HL-60/S4 treated with phorbol 12-myristate 13-acetate at 8.2 ng/mL for 4 days and 3 days (cell line): ENCODE data around the gene ZSWIM3.
"Not testable (repeated sequence)": the region's sequence is repeated elsewhere in the genome, so short reads cannot be mapped to it uniquely, and the experiment has no call there.

ENCODE experiments used
- in situ Hi-C: fragments of 300-500 bp; cut with MboI; formaldehyde crosslinking; loops from 2 replicates; pipeline ENCODE4 v1.15.0; 2022; ENCODE audit warnings: low sequenced_read_pairs

ZSWIM3 gene

DNA sequence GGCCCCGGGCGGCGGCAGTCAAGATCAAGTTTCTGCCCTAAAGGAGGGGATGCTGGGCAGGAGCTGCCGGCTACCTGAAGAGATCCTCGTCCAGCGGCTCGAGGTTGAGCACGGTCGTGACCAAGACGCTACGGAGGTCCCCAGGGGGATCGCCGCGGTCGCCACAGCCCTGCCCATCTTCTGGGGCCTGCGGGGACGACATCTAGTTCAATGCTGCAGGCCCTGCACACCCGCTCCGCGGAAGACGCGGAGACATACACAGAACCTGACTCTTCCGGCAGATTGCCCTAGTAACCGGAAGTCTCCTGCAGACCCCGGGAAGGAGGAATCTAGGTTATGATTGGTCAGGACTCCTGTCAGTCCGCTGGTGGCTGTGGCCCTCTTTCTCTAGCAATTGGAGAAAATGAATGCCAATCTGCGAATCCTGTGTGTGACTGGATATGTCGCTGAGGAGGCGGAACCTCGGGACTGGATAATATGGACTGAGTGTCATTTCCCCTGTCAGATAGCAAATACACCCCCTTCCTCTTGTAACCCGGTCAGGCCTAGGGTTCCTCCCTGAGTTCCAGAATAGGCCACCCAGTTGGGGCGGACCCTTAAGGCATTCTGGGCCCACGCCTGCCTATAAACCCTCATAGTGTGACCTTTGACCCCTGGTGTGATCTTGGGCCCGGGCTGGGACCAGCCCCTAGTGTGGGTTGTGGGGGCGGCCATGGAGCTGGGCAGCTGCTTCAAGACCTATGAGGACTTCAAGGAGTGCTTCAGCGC is at the start of gene ZSWIM3, which contains the start of gene ACOT8:
Gene ZSWIM3, plus strand, starts transcription at position 501 of the 768 bp plus-strand sequence. Its CDS starts 212 bp downstream, at position 713.
Gene ACOT8, minus strand, starts transcription at position 279 of the 768 bp plus-strand sequence. Its CDS starts 77 bp downstream, at position 202.
- in situ Hi-C loops: no loop called here

DNA sequence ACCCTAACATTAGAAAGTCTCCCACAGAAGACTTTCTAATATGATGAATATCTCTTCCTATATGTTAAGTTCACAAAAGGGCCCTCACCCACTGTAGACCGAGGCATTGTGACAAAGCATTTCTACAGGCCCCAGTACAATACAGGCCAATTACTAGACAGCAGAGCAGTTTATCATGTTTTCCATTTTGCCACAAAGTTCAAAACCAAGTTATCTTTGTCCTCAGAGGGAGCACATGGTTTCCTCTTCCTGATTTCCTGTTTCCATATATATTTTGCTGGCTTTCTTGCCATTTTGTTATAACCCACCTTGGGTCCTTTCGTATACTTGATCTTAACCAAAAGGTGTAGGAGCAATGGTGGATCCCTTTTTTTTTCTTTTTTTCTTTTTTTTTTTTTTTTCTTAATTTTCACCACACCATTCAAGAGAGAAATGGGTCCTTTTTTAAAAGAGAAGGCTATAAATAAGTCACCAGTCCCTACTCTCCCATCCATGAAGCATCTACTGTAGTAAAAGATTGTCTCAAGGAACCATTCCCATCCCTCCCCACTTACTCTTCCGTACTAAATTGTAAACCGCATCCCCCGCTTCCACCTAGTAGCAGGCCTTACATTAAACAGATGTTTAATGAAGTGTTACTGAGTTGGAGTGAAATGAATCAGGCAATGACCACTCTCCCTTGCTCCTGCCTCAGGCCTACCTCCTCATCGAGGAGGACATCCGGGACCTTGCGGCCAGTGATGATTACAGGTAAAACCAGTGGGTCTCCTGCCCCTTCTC is 47.0 kb upstream of the ZSWIM3 start:
- in situ Hi-C loops: no loop called here

DNA sequence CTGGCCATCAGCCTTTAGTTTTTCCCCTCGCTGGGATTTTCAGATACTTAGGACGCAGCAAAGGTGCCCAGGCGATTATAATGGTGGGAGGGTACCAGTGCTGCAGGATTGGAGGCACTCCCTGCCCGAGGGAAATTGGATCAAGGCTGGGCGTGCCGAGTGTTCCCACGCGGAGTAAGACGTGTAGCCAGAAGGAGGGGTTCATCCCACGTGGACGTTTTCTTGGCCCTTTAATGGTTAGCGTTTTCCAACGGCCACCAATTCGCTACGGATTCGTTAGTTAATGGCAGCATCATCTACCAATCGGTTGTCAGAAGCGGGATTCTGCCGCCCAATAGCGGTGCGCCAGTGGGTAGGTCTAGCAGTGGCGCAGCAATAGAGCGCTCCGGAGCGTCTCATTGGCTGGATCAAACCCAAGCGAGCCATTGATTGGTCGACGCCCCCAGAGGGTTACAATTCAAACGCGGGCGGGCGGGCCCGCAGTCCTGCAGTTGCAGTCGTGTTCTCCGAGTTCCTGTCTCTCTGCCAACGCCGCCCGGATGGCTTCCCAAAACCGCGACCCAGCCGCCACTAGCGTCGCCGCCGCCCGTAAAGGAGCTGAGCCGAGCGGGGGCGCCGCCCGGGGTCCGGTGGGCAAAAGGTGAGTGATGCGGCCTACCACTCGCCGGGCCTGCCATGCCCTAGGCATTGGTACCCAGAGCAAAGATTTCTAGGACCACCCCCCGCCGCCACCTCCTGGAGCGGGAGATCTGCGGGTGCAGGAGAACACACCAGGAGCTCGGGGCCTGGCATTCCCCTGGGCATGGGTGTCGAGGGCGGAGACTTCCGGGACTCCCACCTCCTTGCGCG is 45.0 kb upstream of the ZSWIM3 start, which contains the start of gene UBE2C:
Gene UBE2C, plus strand, starts transcription at position 488 of the 849 bp plus-strand sequence. Its CDS starts 52 bp downstream, at position 540.
- in situ Hi-C loops: no loop called here

DNA sequence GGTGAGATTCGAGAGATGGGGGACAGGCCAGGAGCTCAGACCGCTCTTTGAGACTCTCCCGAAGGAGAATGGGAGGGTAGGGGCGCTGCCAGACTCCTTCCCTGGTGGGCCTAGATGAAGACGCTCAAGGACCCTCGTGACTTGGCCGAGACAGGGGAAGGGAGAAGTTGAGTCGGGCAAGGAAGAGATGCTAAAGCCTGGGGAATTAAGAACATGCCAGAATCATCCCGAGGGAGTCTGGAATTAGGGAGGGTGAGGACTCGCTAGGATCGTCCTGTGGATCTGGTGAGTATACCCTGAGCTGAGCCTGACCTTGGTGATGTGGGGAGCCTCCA is 44.4 kb upstream of the ZSWIM3 start:
- in situ Hi-C loops: no loop called here

DNA sequence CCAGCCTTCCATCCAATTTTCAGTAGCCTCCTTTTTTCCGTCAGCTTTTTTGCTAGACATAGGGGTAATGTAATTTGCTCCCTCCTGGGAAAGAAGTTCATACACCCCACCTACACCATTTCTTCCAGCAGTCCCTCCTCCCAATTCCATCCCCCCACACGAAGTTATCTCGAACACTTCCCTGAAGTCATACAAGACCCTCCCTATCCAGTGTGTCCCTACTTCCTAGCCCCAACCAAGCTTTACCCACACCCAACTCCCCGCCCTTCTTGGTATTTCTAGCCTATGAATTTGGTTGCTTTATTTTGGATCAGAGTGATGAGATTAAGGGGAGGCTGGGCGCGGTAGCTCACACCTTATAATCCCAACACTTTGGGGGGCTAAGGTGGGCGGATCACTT is 43.9 kb upstream of the ZSWIM3 start:
- in situ Hi-C loops: no loop called here

DNA sequence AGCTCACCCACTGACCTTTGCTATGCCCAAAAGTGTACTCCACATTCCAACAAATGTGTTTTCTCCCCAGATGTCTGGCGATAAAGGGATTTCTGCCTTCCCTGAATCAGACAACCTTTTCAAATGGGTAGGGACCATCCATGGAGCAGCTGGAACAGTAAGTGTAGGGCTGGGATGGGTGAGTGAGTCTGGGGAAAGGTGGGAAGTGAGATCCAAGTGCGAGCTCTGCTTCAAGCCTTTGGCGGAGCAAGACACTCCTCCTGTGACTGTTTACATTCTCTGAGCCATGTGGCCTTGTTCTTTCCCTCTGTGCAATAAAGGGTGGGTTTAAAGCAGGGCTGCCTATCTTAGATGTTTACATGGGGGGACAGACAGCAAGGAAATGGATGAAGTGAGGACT is 43.1 kb upstream of the ZSWIM3 start:
- in situ Hi-C loops: no loop called here

DNA sequence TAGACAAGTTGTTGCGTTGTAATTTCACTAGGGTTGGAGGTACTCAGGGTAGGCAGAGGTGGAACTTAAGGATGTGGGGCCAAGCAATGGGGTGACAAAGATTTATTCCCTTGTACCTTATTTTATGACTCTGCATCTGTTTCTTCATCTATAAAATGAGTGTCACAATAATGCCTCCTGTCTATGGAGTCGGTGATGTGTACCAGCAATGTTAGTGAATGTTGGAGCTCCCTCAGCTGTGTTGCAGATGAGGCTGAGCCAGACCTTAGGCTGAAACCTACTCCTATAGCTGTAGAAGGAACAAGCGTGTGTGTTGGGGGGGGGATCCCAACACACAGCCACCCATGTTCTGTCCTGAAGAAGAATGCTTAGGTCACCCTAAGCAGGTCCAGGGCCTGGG is 40.5 kb upstream of the ZSWIM3 start:
- in situ Hi-C loops: no loop called here

DNA sequence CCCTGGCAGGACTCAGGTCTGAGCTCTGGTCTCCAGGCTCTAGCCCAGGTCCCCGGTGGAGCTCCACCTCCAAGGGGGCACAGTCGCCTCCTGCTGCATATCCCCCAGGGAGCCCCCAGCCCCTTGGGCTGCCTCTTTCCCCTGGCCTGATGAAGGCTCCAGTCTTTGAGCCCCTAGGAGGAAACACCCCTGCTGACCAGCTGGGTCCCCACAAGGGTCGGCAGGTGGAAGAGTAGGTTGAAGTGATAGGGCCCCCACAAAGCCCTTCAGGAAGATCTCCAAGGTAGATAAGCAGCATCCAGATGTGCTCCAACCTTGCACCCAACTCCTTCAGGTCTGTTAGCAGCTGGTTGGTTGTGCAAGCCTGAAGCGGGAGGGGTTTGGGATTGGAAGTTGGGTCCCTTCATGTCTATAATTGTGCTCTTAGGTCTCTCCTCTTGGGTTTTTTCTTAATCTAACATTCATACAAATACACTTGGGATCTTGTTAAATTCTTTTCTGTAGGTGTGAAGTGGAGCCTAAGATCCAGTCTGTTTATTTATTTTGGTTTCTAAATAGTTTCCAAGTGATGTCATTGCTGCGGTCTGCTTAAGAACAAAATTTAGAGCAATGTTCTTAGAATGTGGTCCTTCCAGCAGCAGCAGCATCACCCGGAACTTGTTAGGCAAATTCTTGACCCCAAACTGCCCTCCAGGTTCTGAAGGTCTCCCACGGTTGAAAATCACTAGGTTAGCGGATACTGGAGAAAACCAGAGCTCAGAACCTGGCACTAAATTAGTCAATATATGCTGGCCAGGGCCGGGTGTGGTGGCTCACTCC is 39.8 kb upstream of the ZSWIM3 start:
- in situ Hi-C loops: no loop called here

DNA sequence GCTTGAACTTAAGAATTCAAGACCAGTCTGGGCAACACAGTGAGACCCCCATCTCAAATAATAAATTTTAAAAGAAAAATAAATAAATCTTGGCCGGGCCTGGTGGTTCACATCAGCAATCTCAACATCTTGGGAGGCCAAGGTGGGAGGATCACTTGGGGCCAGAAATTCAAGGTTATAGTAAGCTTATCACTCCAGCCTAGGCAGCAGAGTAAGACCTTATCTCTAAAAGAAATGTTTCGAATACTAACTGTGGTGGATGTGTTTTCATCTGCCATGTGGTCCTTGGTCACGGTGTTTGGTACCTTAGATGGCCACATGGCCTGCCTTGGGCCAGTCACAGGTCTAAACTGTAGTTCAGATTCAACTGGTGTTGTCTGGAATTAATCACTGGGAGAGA is 39.2 kb upstream of the ZSWIM3 start:
- in situ Hi-C loops: no loop called here

DNA sequence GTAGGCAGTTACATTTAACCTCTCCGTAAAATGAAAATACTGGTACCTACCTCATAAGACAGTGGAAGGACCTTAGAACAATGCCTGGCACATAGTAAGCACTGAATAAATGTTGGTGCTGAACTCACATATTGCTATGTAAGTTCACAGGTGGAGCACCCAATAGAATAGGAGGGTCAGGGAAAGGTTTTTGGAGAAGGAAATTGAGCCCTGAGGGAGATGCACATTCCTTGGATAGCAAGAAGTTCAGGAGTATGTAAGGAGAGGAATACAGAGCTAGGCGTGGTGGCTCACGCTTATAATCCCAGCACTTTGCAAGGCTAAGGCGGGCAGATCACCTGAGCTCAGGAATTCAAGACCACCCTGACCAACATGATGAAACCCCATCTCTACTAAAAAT is 37.9 kb upstream of the ZSWIM3 start:
- in situ Hi-C loops: no loop called here

DNA sequence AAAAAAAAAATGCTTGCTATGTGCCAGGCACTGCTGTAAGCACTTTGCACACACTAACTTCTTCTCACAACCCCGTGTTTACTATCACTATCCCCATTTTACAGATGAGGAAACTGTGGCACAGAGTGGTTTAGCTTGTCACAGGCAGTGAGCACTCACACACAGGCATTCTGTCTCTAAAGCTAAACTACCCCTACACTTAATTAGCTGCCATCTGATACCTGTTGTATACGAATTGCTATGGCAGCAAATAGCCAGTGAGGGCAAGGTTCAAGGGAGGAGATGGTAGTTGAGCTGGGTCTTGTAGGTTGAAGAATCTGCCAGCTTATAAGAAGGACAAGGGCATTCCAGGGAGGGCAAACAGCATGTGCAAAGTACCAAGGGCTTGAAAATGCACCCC is 35.5 kb upstream of the ZSWIM3 start:
- in situ Hi-C loops: no loop called here

DNA sequence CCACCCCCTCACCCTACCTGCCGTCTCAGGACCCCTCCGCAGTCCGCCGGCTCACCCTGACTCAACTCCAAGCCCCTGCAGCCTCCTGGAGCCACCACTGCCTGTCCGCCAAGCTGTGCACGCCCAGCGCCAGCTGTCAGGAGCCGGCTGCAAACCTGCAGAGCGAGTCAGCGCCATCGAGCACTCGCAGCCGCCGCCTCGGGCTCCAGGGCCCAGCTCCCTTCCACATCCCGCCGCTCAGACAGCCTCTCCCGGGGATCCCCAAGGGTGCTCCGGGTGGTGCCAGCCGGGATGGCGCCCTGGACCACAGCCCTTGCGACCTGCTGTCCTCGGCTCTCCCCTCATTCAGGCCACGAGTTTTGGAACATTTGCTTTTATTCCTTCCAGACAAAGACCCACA is 34.6 kb upstream of the ZSWIM3 start:
- in situ Hi-C loops: no loop called here

DNA sequence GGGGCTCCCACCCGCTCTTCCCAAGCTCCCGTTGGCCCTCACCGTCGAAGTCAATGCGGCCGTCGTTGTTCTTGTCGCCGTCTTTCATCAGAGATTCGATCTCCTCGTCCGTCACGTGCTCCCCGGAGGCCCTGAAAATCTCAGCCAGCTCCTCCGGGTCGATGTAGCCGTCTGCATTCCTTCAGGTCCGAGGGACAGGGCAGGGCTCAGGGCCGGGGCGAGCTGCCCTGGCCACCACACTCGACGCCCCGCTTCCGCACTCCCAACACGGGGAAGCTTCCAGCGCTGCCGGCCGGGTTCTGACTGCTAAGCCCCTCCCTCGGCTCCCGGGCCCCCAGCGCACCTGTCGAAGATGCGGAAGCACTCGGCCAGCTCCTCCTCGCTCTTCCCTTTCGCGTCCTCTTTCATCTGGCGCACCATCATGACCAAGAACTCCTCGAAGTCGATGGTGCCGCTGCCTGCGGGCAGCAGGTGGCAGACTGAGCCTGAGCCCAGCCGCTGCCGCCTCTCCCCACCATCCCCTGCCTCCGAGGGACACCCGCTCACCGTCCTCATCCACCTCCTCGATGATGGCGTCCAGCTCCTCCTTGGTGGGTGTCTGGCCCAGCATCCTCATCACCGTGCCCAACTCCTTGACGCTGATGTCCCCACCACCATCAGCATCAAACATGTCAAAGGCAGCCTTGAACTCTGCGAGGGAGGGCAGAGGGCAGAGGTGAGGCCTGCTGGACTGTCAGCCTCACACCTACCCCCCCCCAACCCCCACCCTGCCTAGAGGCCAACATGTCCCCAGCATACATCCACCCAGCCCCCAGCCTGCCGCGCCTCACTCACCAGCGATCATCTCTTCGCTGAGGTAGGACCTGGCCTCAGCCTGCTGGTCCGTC is 33.2 kb upstream of the ZSWIM3 start:
- in situ Hi-C loops: no loop called here

DNA sequence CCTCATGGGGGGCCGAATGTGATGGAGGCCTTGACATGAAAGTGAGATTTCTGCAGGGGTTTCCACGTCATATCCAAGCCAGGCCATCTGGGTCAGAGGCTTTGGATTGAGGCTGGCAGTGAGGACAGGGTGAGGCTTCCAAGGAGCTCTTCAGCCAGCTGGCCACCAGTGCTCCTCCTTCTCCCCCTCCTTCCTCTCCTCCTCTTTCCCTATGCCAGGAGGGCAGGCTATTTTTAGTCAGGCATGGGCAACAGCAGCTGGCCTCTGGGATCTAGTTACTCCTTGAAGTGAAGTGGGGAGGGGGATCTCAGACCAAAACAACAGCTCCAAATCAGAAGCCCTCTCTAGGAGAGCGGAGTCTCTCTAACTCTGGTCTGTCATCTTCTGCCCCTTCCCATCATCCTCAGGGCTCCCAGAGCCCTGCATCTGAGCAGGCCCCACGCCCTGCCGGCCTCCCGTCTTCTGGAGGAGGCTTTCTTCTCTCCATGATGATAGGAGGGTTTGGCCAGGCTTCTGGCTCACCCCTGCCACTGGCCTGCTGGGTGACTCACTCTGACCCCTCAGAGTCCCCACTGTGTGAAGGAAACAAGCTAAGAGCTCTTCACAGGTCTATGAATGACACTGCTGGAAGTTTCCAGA is 30.9 kb upstream of the ZSWIM3 start:
- in situ Hi-C loops: no loop called here

DNA sequence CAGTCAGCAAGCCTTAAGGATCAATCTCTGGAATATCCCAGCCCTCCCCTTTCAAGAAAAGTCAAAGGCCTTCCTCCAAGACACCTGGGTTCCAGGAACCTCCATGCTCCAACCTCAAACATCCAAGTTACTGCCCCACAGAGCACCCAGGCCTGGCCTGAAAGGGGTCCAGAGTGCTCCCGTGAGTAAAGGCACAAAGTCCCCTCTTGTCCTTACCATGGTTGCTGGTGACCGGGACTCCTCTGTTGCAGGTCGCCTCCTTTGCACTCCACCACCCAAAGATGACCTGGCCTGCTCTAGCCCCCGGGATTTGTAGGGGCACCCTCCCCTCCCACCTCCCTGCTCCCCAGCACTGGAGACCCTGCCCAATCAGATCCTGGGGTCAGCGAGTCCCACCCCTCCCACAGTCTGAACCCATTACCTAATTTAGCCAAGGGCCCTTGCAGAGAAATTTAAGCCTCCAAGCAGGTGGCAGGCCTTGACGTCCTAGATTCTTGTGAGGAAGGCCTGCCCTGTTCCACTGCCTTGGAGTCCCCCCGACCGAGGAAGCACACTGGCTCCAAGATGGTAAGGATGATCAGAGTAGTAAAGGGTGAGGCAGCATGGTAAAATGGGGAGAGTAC is 30.3 kb upstream of the ZSWIM3 start, which contains the start of gene TNNC2:
Gene TNNC2, minus strand, starts transcription at position 283 of the 623 bp plus-strand sequence. Its CDS starts 64 bp downstream, at position 219.
- in situ Hi-C loops: no loop called here

DNA sequence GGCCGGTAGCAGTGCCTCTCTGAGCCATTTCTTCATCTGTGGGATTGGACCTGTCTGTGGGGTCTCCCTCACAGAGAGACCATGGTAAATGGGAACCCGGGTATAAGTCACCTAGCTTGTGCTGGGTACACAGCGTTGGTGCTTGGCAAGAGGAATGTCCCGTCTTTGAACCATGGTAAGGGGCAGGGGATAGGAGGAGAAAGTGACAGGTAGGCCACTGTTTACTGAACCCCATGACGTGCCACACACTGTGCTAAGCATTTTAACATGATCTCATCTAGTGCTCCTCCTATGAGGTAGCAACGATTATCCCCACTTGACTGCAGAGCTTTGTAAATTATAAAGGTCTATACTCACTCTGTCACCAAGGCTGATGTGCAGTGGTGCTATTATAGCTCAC is 29.7 kb upstream of the ZSWIM3 start:
- in situ Hi-C loops: no loop called here

DNA sequence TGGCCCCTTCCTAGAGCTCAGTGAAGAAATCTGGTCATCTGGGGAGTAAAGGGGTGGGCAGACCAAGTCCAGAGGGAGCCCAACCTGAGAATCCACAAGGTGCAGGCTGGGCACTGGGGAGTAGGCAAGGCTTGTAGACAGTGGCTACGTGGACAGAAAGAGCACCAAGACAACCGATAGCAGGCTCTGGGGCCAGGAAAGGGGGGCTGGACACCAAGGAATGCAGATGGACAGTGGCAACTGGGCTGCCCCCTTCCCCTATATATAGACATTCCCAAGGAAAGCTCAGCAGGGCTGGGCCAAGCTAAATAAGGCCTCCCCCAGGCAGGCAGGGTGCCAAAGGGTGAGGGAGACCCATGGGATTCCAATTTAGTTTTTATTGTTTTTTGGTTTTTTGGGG is 28.8 kb upstream of the ZSWIM3 start:
- in situ Hi-C loops: no loop called here

DNA sequence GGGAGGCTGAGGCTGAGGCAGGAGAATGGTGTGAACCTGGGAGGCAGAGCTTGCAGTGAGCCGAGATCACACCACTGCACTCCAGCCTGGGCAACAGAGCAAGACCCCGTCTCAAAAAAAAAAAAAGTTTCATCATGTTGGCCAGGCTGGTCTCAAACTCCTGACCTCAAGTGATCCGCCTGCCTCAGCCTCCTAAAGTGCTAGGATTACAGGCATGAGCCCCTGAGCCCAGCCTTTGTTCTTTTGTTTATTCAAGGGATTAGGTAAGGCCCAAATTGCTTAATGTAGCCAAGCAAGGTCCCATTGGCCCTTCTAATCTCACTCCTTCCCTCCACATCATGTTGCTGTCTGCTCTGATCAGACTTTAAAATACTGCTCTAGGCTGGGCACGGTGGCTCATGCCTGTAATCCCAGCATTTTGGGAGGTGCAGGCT is 27.7 kb upstream of the ZSWIM3 start:
- in situ Hi-C loops: not testable (repeated sequence)
